Loucy (cell line): ENCODE measurements around the gene FMO1.

Experiments used
- H2AFZ ChIP-seq: fragments of 200-600 bp; sonication (generic); 2 replicates; pipeline ENCODE4 v1.6.0; 2016; ENCODE audit warnings: antibody characterized with exemption, mild to moderate bottlenecking, low read length, moderate library complexity
- H3F3A ChIP-seq: fragments of 200-600 bp; 2 replicates; pipeline ENCODE4 v1.6.0; 2016; ENCODE audit warnings: antibody characterized with exemption, low read depth, mild to moderate bottlenecking
- H3K27me3 ChIP-seq: fragments of 200-600 bp; sonication (generic); 2 replicates; pipeline ENCODE4 v1.6.1; 2014; ENCODE audit warnings: low read length, mild to moderate bottlenecking; ENCODE audit not compliant: insufficient read depth, poor library complexity, severe bottlenecking
- H3K36me3 ChIP-seq: fragments of 200-600 bp; sonication (generic); 2 replicates; pipeline ENCODE4 v1.6.1; 2016; ENCODE audit warnings: low read length; ENCODE audit not compliant: insufficient read depth
- H3K4me1 ChIP-seq: fragments of 200-600 bp; sonication (generic); 2 replicates; pipeline ENCODE4 v1.5.1; 2014; ENCODE audit warnings: low read length, mild to moderate bottlenecking; ENCODE audit not compliant: insufficient read depth, poor library complexity, severe bottlenecking
- H3K4me2 ChIP-seq: fragments of 200-600 bp; sonication (generic); 2 replicates; pipeline ENCODE4 v1.6.0; 2014; ENCODE audit warnings: antibody characterized with exemption, low read length, low read depth, mild to moderate bottlenecking; ENCODE audit not compliant: poor library complexity, severe bottlenecking
- H3K4me3 ChIP-seq: fragments of 200-600 bp; sonication (generic); 2 replicates; pipeline ENCODE4 v1.5.1; 2014; ENCODE audit warnings: low read length, mild to moderate bottlenecking, mixed read lengths; ENCODE audit not compliant: poor library complexity, severe bottlenecking
- H3K79me2 ChIP-seq: fragments of 200-600 bp; sonication (generic); 2 replicates; pipeline ENCODE4 v1.6.1; 2014; ENCODE audit warnings: low read length; ENCODE audit not compliant: insufficient read depth
- H3K9ac ChIP-seq: fragments of 200-600 bp; sonication (generic); 2 replicates; pipeline ENCODE4 v1.6.0; 2014; ENCODE audit warnings: mild to moderate bottlenecking, low read depth, low read length, moderate library complexity; ENCODE audit not compliant: poor library complexity, severe bottlenecking
- H3K9me2 ChIP-seq: fragments of 200-600 bp; sonication (generic); replicated peaks from 2 replicates; pipeline ENCODE4 v1.6.1; 2016; ENCODE audit warnings: low read depth, low read length, mixed read lengths
- H3K9me3 ChIP-seq: fragments of 200-600 bp; sonication (generic); 2 replicates; pipeline ENCODE4 v1.6.1; 2014; ENCODE audit warnings: mild to moderate bottlenecking, antibody characterized with exemption, low read length, low read depth; ENCODE audit not compliant: insufficient read depth
- H4K20me1 ChIP-seq: fragments of 200-600 bp; sonication (generic); 2 replicates; pipeline ENCODE4 v1.6.0; 2014; ENCODE audit warnings: antibody characterized with exemption, low read length, mild to moderate bottlenecking; ENCODE audit not compliant: insufficient read depth, poor library complexity, severe bottlenecking
- EZH2phosphoT487 ChIP-seq: fragments of 200-600 bp; IDR thresholded peaks from 2 replicates; pipeline ENCODE4 v1.6.1; 2018; ENCODE audit warnings: antibody characterized with exemption, mild to moderate bottlenecking, moderate library complexity, borderline replicate concordance
- TF ChIP-seq, protein P1 (sequence below): fragments of 200-600 bp; sonication (generic); conservative IDR thresholded peaks from 2 replicates; pipeline ENCODE4 v1.5.1; 2014; ENCODE audit warnings: mild to moderate bottlenecking, antibody characterized with exemption, low read length

The FMO1 gene

DNA sequence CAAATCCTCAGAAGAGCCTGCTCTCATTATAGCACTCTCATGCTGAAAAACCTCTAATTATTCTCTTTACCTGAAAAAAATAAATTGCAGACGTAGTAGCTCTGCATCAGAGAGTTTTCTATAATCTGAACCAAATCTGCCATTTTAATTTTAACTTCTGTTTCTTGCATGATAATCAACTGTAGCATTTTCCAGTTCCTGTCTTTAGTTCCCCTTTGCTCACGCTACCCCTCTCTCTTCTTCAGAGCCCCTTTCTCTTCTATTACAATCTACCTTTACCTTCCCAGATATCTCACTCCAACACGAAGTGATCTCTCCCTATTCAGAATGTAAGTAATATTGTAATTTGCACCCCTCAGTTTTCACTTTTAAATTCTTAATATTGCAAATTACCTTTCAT lies 31.4 kb downstream of the FMO1 start:
- H3K9me2 ChIP-seq, result no peaks in the 10 kb centered on the region
- H3K4me2 ChIP-seq, result no peak overlapping the region
- no peak overlapping the region for H2AFZ ChIP-seq
- no peaks in the 10 kb centered on the region for H3F3A ChIP-seq
- H3K27me3 ChIP-seq, result no peaks in the 10 kb centered on the region
- H3K79me2 ChIP-seq, result no peaks in the 10 kb centered on the region
- no peaks in the 10 kb centered on the region for H3K4me1 ChIP-seq
- no peaks in the 10 kb centered on the region for H3K9me3 ChIP-seq
- no peaks in the 10 kb centered on the region for H4K20me1 ChIP-seq
- H3K4me3 ChIP-seq, result no peak overlapping the region
- TF ChIP-seq EZH2phosphoT487, result no peak
- TF ChIP-seq, protein P1, sequence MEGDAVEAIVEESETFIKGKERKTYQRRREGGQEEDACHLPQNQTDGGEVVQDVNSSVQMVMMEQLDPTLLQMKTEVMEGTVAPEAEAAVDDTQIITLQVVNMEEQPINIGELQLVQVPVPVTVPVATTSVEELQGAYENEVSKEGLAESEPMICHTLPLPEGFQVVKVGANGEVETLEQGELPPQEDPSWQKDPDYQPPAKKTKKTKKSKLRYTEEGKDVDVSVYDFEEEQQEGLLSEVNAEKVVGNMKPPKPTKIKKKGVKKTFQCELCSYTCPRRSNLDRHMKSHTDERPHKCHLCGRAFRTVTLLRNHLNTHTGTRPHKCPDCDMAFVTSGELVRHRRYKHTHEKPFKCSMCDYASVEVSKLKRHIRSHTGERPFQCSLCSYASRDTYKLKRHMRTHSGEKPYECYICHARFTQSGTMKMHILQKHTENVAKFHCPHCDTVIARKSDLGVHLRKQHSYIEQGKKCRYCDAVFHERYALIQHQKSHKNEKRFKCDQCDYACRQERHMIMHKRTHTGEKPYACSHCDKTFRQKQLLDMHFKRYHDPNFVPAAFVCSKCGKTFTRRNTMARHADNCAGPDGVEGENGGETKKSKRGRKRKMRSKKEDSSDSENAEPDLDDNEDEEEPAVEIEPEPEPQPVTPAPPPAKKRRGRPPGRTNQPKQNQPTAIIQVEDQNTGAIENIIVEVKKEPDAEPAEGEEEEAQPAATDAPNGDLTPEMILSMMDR, result no peak
- H3K36me3 ChIP-seq, result no peaks in the 10 kb centered on the region
- H3K9ac ChIP-seq, result no peak overlapping the region

DNA sequence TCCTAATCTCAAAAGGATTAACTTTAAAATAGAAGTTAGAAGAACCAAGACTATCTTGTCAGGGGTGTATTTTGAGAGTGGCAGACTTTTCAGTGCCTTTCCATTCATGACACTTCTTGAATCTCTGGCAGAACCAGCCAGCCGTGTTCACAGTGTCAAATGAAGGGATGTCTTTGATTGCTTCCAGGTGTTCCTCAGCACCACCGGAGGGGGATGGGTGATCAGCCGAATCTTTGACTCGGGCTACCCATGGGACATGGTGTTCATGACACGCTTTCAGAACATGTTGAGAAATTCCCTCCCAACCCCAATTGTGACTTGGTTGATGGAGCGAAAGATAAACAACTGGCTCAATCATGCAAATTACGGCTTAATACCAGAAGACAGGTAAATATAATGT lies 32.3 kb downstream of the FMO1 start:
- no peaks in the 10 kb centered on the region for H3K36me3 ChIP-seq
- TF ChIP-seq, protein P1, result no peak
- TF ChIP-seq EZH2phosphoT487, result no peak
- H3K9me3 ChIP-seq, result no peaks in the 10 kb centered on the region
- H3K79me2 ChIP-seq, result no peaks in the 10 kb centered on the region
- H3K9me2 ChIP-seq, result no peaks in the 10 kb centered on the region
- no peaks in the 10 kb centered on the region for H3K4me1 ChIP-seq
- H3F3A ChIP-seq, result no peaks in the 10 kb centered on the region
- no peak overlapping the region for H3K9ac ChIP-seq
- H2AFZ ChIP-seq, result no peak overlapping the region
- H3K4me3 ChIP-seq, result no peak overlapping the region
- no peaks in the 10 kb centered on the region for H4K20me1 ChIP-seq
- H3K27me3 ChIP-seq, result no peaks in the 10 kb centered on the region
- no peak overlapping the region for H3K4me2 ChIP-seq

DNA sequence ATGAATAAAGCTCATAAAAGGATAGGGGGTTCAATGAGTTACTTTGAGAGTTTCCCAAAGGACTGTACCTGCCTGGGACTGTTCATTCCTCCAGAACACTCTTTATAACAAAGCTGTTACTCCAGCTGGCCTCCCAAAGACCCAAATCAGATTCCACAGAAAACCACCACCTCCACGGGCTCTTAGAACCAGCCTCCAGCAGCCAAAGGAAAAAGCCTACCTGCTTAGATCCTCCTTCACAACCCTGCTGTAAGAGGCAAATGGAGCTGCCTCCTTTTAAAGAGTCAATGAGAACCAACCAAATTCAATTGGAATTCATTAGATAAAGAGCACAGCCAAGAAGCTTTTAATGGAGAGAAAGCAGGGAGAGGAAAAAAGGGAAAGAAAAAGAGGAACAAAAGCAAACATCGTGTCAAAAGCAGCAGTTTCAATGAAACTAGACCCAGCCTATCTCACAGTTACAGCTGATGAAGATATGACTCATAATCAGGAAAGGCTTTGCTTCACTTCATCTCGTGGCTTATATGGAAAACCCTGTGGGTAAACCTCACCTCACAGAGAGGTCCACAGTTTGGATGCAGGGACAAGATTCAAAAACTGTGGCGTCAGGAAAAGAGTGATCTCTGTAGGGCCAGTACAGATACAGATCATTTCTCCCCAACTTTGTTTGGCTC lies 37.9 kb downstream of the FMO1 start:
- H2AFZ ChIP-seq, result no peak overlapping the region
- no peak overlapping the region for H3K4me3 ChIP-seq

More for the DNA sequence above, 37.9 kb downstream of the FMO1 start:
- Histone ChIP-seq H3K4me1 (no peaks in the 10 kb centered on the region), H3K36me3 (no peaks in the 10 kb centered on the region), H3K27me3 (no peaks in the 10 kb centered on the region), H3K4me2 (no peak overlapping the region), H3K9ac (no peak overlapping the region), H4K20me1 (no peaks in the 10 kb centered on the region), H3K79me2 (no peaks in the 10 kb centered on the region), H3K9me2 (no peaks in the 10 kb centered on the region), H3F3A (no peaks in the 10 kb centered on the region), H3K9me3 (no peaks in the 10 kb centered on the region)
- TF ChIP-seq EZH2phosphoT487, result no peak
- TF ChIP-seq, protein P1, result no peak
